Measurements from ENCODE around the gene SHC3.

SHC3 gene

DNA sequence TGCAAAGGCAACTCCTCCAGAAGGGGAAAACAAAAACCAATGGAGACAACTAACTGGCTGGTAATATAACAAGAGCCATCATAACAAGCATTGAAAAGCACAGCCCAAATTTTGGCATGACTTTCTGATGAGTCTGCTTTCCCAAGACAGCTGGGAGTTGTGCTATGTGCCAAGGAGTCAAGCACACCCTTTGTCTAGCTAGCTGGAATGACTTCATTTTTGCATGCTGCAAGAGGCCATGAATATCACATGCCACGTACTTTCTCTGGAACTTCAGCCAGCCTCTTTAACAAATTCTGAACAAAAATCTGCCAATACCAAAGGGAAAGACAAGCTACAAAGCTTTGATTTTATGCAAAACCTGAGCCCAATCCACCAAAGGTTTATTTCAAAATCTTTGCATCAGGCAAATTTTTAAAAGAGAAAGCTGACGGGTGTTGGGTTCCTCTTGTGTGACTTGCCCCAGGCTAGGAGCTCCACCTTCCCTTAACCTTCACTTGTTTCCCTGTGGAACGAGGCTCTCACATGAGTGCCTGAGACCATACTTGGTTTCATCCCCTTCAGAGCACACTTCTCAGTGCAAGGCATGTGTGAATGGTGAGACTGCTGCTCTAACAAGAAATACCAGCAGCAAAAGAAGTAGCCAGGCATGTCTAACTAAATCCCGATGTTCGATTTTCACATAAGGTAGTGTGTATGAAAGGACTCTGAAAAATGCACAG, 140.1 kb downstream of the SHC3 start:
- DNase-seq (ENCODE audit: extremely low read depth, low read depth), result peak; percentile 15
- no peak for TF ChIP-seq CTCF (IDR thresholded peaks at IDR 0.05; ENCODE audit: low read depth, low read length, missing control alignments)
- no peak overlapping the region for H3K4me3 ChIP-seq (replicated peaks; ENCODE audit: low read depth, low read length)

GRCh38 chr9:89037891-89038290, 140.7 kb downstream of the SHC3 start:
- TF ChIP-seq CTCF (IDR thresholded peaks at IDR 0.05; ENCODE audit: low read depth, low read length, missing control alignments), result no peak
- H3K4me3 ChIP-seq (replicated peaks; ENCODE audit: low read depth, low read length), result no peak overlapping the region
- no peak for DNase-seq (ENCODE audit: extremely low read depth, low read depth)

DNA sequence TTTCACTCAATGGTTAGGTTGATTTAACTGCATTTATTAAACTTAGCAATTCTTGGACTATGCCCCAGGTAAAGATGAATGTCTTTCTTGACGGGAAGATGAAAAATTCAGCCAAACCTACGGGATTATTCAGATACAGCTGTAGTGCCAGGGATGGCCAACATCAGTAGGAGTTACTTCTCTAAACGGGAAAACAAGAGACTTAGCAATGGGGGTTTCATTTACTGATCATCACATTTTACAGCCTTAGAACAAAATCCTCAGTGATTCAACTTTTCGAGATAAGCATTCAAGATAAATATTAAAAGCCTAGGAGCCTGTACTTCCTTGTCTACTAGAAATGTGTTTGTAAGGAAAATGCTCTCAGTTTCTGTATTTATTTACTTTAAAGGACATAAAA, 141.3 kb downstream of the SHC3 start:
- no peak for TF ChIP-seq CTCF (IDR thresholded peaks at IDR 0.05; ENCODE audit: low read depth, low read length, missing control alignments)
- H3K4me3 ChIP-seq (replicated peaks; ENCODE audit: low read depth, low read length), result no peak overlapping the region
- DNase-seq (ENCODE audit: extremely low read depth, low read depth), result no peak

- DNase-seq (ENCODE audit: extremely low read depth, low read depth), result no peak
- no peak overlapping the region for H3K4me3 ChIP-seq (replicated peaks; ENCODE audit: low read depth, low read length)
- TF ChIP-seq CTCF (IDR thresholded peaks at IDR 0.05; ENCODE audit: low read depth, low read length, missing control alignments), result no peak
These were observed 141.7 kb downstream of the SHC3 start for GRCh38 chr9:89036891-89037290.

- no peak for TF ChIP-seq CTCF (IDR thresholded peaks at IDR 0.05; ENCODE audit: low read depth, low read length, missing control alignments)
- no peak overlapping the region for H3K4me3 ChIP-seq (replicated peaks; ENCODE audit: low read depth, low read length)
- peak; percentile 29 for DNase-seq (ENCODE audit: extremely low read depth, low read depth)
These were observed 142.2 kb downstream of the SHC3 start for GRCh38 chr9:89036383-89036782.

- DNase-seq (ENCODE audit: extremely low read depth, low read depth), result no peak
- H3K4me3 ChIP-seq (replicated peaks; ENCODE audit: low read depth, low read length), result no peak overlapping the region
- TF ChIP-seq CTCF (IDR thresholded peaks at IDR 0.05; ENCODE audit: low read depth, low read length, missing control alignments), result no peak
These were observed 146.0 kb downstream of the SHC3 start for GRCh38 chr9:89032661-89033060.

GRCh38 chr9:89032173-89032572, 146.4 kb downstream of the SHC3 start:
- DNase-seq (ENCODE audit: extremely low read depth, low read depth), result no peak
- H3K4me3 ChIP-seq (replicated peaks; ENCODE audit: low read depth, low read length), result no peak overlapping the region
- TF ChIP-seq CTCF (IDR thresholded peaks at IDR 0.05; ENCODE audit: low read depth, low read length, missing control alignments), result no peak
